Thoracic aorta (tissue), 2 donors: ENCODE data around the gene SLC13A4. TPM values are rescaled to one million over a fixed set of nuclear protein-coding genes. Genes with fewer than 3 reads are reported as not detected.
A peak's percentile ranks its signal among the peaks of the same experiment; 100 is the strongest.

ENCODE experiments used
- ATAC-seq: fragments of 150-250 bp; one replicate; pipeline ENCODE4 v1.8.0; 2017; ENCODE audit warnings: low read depth; ENCODE audit not compliant: insufficient number of reproducible peaks, low FRiP score
- DNase-seq: peaks from one replicate; pipeline ENCODE4 v3.0.0-alpha.2; 2020; ENCODE audit warnings: low spot score
- H3K27ac ChIP-seq, 2 donors: fragments of 200-600 bp; sonication (generic); 1 replicate in 1 of 2; 2 replicates in 1 of 2; pipeline ENCODE4 v1.5.1; 2016; ENCODE audit warnings: mild to moderate bottlenecking in 2 of 2, moderate library complexity in 2 of 2
- H3K27me3 ChIP-seq: fragments of 200-600 bp; sonication (generic); replicated peaks from 2 replicates; pipeline ENCODE4 v1.6.0; 2016; ENCODE audit warnings: mild to moderate bottlenecking; ENCODE audit not compliant: insufficient read depth
- H3K36me3 ChIP-seq: fragments of 200-600 bp; sonication (generic); one replicate; pipeline ENCODE4 v1.5.1; 2016
- H3K4me1 ChIP-seq, 2 donors: fragments of 200-600 bp; sonication (generic); 1 replicate in 1 of 2; 2 replicates in 1 of 2; pipeline versions ENCODE4 v1.5.1 to v1.6.0; 2016; ENCODE audit warnings: low read depth in 2 of 2, mild to moderate bottlenecking in 1 of 2; ENCODE audit not compliant: control insufficient read depth in 1 of 2
- H3K4me3 ChIP-seq: fragments of 200-600 bp; sonication (generic); 2 replicates; pipeline ENCODE4 v1.5.1; 2016; ENCODE audit warnings: mild to moderate bottlenecking
- H3K9me3 ChIP-seq: fragments of 200-600 bp; sonication (generic); 2 replicates; pipeline ENCODE4 v1.5.1; 2016
- CTCF ChIP-seq: fragments of 200-600 bp; sonication (generic); IDR thresholded peaks from one replicate; pipeline ENCODE4 v1.5.1; 2019; ENCODE audit warnings: antibody characterized with exemption
- total RNA-seq, 2 donors: library from RNA; depleted of rRNA; stranded (reverse); fragments of >200 nt; gene quantifications; one replicate each; pipeline versions ENCODE4 v1.1.0 to v1.2.3, GENCODE V29; 2016

The SLC13A4 gene
- total RNA-seq, 2 donors from 2014 or later, result 2.0 to 2.1 TPM

- Histone ChIP-seq H3K27ac (peak within 1 kb of the TSS; percentile 82 to 97), H3K4me3 (peak within 1 kb of the TSS; percentile 73), H3K4me1 (peaks cover 14 to 33% of the 10 kb centered on the region in 2 donors), H3K36me3 (no peaks in the 10 kb centered on the region), H3K9me3 (no peaks in the 10 kb centered on the region), H3K27me3 (no peaks in the 10 kb centered on the region)
- DNase-seq, result peak; percentile 67
- ATAC-seq, result peak; percentile 70
- no peak for TF ChIP-seq CTCF
These were observed 20.8 kb upstream of the SLC13A4 start, which contains the start of gene FAM180A for GRCh38 chr7:135748770-135749169. Gene FAM180A, minus strand, starts transcription at chr7:135748813. Its CDS starts 233 bp downstream, at chr7:135748580.

GRCh38 chr7:135747366-135747765 lies 19.4 kb upstream of the SLC13A4 start:
- Histone ChIP-seq H3K4me1 (peaks cover 22 to 48% of the 10 kb centered on the region in 2 donors), H3K27ac (peak overlapping the region; percentile 66 to 97), H3K36me3 (no peaks in the 10 kb centered on the region), H3K4me3 (peak overlapping the region; percentile 73), H3K9me3 (no peaks in the 10 kb centered on the region), H3K27me3 (no peaks in the 10 kb centered on the region)
- TF ChIP-seq CTCF, result no peak
- no peak for ATAC-seq
- no peak for DNase-seq

GRCh38 chr7:135745703-135746312 lies 17.8 kb upstream of the SLC13A4 start:
- DNase-seq (peak; percentile 73), ATAC-seq (peak; percentile 88)
- Histone ChIP-seq H3K4me1 (peaks cover 22 to 63% of the 10 kb centered on the region in 2 donors), H3K27ac (peak overlapping the region; percentile 80 to 97), H3K4me3 (peak overlapping the region; percentile 73), H3K9me3 (no peaks in the 10 kb centered on the region), H3K36me3 (no peaks in the 10 kb centered on the region), H3K27me3 (no peaks in the 10 kb centered on the region)
- TF ChIP-seq CTCF, result no peak

GRCh38 chr7:135744938-135745702 lies 17.1 kb upstream of the SLC13A4 start:
- no peak for DNase-seq
- H3K27ac ChIP-seq, result peak overlapping the region; percentile 80 to 97
- no peaks in the 10 kb centered on the region for H3K36me3 ChIP-seq
- peak overlapping the region; percentile 60 for H3K4me3 ChIP-seq
- H3K9me3 ChIP-seq, result no peaks in the 10 kb centered on the region
- no peak for TF ChIP-seq CTCF
- H3K4me1 ChIP-seq, result peaks cover 22 to 70% of the 10 kb centered on the region in 2 donors
- ATAC-seq, result peak; percentile 50
- H3K27me3 ChIP-seq, result no peaks in the 10 kb centered on the region
